K562 (cell line): Measurements from ENCODE around the gene KAT7. TPM values are rescaled to one million over a fixed set of nuclear protein-coding genes. Genes with fewer than 3 reads are reported as not detected.

Experiments
- BCLAF1 ChIP-seq, 2 experiments: fragments of 450-650 bp in 1 of 2; IDR thresholded peaks; 2 replicates each; pipeline ENCODE4 v1.6.1; 2011 to 2017; ENCODE audit warnings: low read depth in 2 of 2, antibody characterized with exemption in 1 of 2, borderline replicate concordance in 1 of 2, low read length in 1 of 2, mild to moderate bottlenecking in 1 of 2, mixed read lengths in 1 of 2; ENCODE audit not compliant: control insufficient read depth in 1 of 2
- EWSR1 ChIP-seq: fragments of 450-650 bp; IDR thresholded peaks from 2 replicates; pipeline ENCODE4 v1.6.1; 2018; ENCODE audit warnings: borderline replicate concordance, mild to moderate bottlenecking, low read depth, moderate library complexity; ENCODE audit not compliant: partially characterized antibody
- FOXO4 ChIP-seq: fragments of 450-650 bp; formaldehyde crosslinking; IDR thresholded peaks from 2 replicates; pipeline ENCODE4 v1.4.0; 2020; ENCODE audit warnings: mild to moderate bottlenecking, moderate library complexity
- HLTF ChIP-seq: fragments of 450-650 bp; IDR thresholded peaks from 2 replicates; pipeline ENCODE4 v1.6.1; 2016
- HNRNPLL ChIP-seq: fragments of 200-400 bp; formaldehyde crosslinking; IDR thresholded peaks from 2 replicates; pipeline ENCODE4 v1.6.1; 2017; ENCODE audit warnings: low read length, low read depth, mild to moderate bottlenecking; ENCODE audit not compliant: poor library complexity, severe bottlenecking
- IRF1 ChIP-seq: sonication (generic); formaldehyde crosslinking; IDR thresholded peaks from 2 replicates; pipeline ENCODE4 v1.8.0; 2022; ENCODE audit warnings: missing genetic modification reagents, mild to moderate bottlenecking, borderline replicate concordance
- JUND ChIP-seq, 2 experiments: IDR thresholded peaks; 2 replicates in 1 of 2; 3 replicates in 1 of 2; pipeline ENCODE4 v1.6.1; 2011; ENCODE audit warnings: borderline replicate concordance in 2 of 2, low read depth in 2 of 2, low read length in 2 of 2, improper control_type of control experiment in 1 of 2, missing biosample characterization in 1 of 2, missing genetic modification characterization in 1 of 2, missing genetic modification reagents in 1 of 2
- NR1H2 ChIP-seq: sonication (generic); formaldehyde crosslinking; IDR thresholded peaks from 2 replicates; pipeline ENCODE4 v1.4.0; 2020; ENCODE audit warnings: mild to moderate bottlenecking, missing genetic modification reagents
- PHF8 ChIP-seq: fragments of 200-600 bp; sonication (generic); IDR thresholded peaks from 2 replicates; pipeline ENCODE4 v1.6.1; 2012; ENCODE audit warnings: mixed run types, mild to moderate bottlenecking, inconsistent platforms, low read length, moderate library complexity, borderline replicate concordance
- SPI1 ChIP-seq: IDR thresholded peaks from 2 replicates; pipeline ENCODE4 v1.6.1; 2011; ENCODE audit warnings: low read depth, low read length, control low read depth, borderline replicate concordance
- TAF1 ChIP-seq: IDR thresholded peaks from 2 replicates; pipeline ENCODE4 v1.6.1; 2011; ENCODE audit warnings: mild to moderate bottlenecking, low read length, moderate library complexity; ENCODE audit not compliant: insufficient read depth, control insufficient read depth, severe bottlenecking; ENCODE audit errors: extremely low read depth
- ZBTB1 ChIP-seq: sonication (generic); formaldehyde crosslinking; IDR thresholded peaks from 2 replicates; pipeline ENCODE4 v1.8.1; 2023; ENCODE audit warnings: missing genetic modification reagents, low read depth, mild to moderate bottlenecking, borderline replicate concordance
- ZC3H8 ChIP-seq: fragments of 450-650 bp; IDR thresholded peaks from 2 replicates; pipeline ENCODE4 v1.6.1; 2017
- ZNF12 ChIP-seq: sonication (generic); formaldehyde crosslinking; IDR thresholded peaks from 2 replicates; pipeline ENCODE4 v1.4.0; 2020; ENCODE audit warnings: mild to moderate bottlenecking, missing genetic modification reagents
- ZNF24 ChIP-seq: fragments of 450-650 bp; IDR thresholded peaks from 2 replicates; pipeline ENCODE4 v1.6.1; 2016
- ZNF280B ChIP-seq: fragments of 250-450 bp; sonication (Bioruptor Pico); IDR thresholded peaks from 2 replicates; pipeline ENCODE4 v1.5.1; 2021; ENCODE audit warnings: mild to moderate bottlenecking
- ZNF311 ChIP-seq: fragments of 250-450 bp; sonication (Bioruptor Pico); IDR thresholded peaks from 2 replicates; pipeline ENCODE4 v1.4.0; 2020; ENCODE audit warnings: mild to moderate bottlenecking, moderate library complexity
- ZNF511 ChIP-seq: sonication (generic); formaldehyde crosslinking; IDR thresholded peaks from 2 replicates; pipeline ENCODE4 v1.8.0; 2022; ENCODE audit warnings: mild to moderate bottlenecking, missing genetic modification reagents
- ZNF655 ChIP-seq: fragments of 250-450 bp; sonication (Bioruptor Pico); IDR thresholded peaks from 2 replicates; pipeline ENCODE4 v1.5.0; 2021
- polyA plus RNA-seq, 8 experiments: library from polyadenylated mRNA; depleted of rRNA in 4 of 8; stranded (reverse) in 5 of 8; unstranded in 3 of 8; fragments of >200 nt; fragmentation: Nextera tagmentation in 2 of 8; fragmentation: Illumina TruSeq in 1 of 8; extraction: Ambion mirVana in 2 of 8; extraction: Trizol in 1 of 8; gene quantifications; 2 replicates each; pipeline versions ENCODE4 v1.2.1 to v1.2.3, GENCODE V29; 2011 to 2014; ENCODE audit warnings: inconsistent platforms in 1 of 8, missing spikeins in 1 of 8
- total RNA-seq, 7 experiments: library from RNA; depleted of rRNA in 6 of 7; stranded (reverse); fragments of >200 nt in 6 of 7; fragmentation: Illumina TruSeq in 2 of 7; extraction: Trizol in 2 of 7; gene quantifications; 2 replicates each; pipeline versions ENCODE4 v1.2.1 to v1.2.3, GENCODE V29; 2011 to 2021; ENCODE audit warnings: low replicate concordance in 1 of 7

The KAT7 gene
- total and polyA plus RNA-seq, 9 of the 15 experiments (the other 6 are each of a cell fraction or from before 2014, with no cell fraction given): 10.8 to 57.3 (median 34.8) TPM

GRCh38 chr17:49742166-49742638, 46.3 kb upstream of the KAT7 start (continued):
- no peak for TF ChIP-seq ZNF655 (CRISPR knock-in tag)
- TF ChIP-seq JUND (IDR thresholded peaks at IDR 0.05; ENCODE audit: borderline replicate concordance, low read depth, low read length): no peak
- no peak for TF ChIP-seq JUND (tag; IDR thresholded peaks at IDR 0.05; ENCODE audit: borderline replicate concordance, low read depth, low read length)
- no peak for TF ChIP-seq ZNF12
- TF ChIP-seq ZNF24: no peak
- no peak for TF ChIP-seq BCLAF1 (IDR thresholded peaks at IDR 0.05; ENCODE audit: borderline replicate concordance in 1 of 2, control insufficient read depth in 1 of 2, low read depth in 2 of 2, low read length in 1 of 2)
- no peak for TF ChIP-seq HNRNPLL
- TF ChIP-seq ZNF511 (CRISPR knock-in tag): no peak
- no peak for TF ChIP-seq ZNF280B (CRISPR knock-in tag)
- peak; percentile 91 for TF ChIP-seq SPI1
- TF ChIP-seq EWSR1: no peak
- TF ChIP-seq TAF1: no peak
- TF ChIP-seq ZNF311 (CRISPR knock-in tag): peak; percentile 42; the same call in 1 of the 2 replicates
- no peak for TF ChIP-seq FOXO4
- no peak for TF ChIP-seq ZC3H8
- TF ChIP-seq NR1H2 (CRISPR knock-in tag): no peak
- no peak for TF ChIP-seq HLTF
- no peak for TF ChIP-seq IRF1
- no peak for TF ChIP-seq PHF8
- TF ChIP-seq ZBTB1 (CRISPR knock-in tag): no peak
